ENCODE results near the gene LYZL1.

LYZL1 gene

DNA sequence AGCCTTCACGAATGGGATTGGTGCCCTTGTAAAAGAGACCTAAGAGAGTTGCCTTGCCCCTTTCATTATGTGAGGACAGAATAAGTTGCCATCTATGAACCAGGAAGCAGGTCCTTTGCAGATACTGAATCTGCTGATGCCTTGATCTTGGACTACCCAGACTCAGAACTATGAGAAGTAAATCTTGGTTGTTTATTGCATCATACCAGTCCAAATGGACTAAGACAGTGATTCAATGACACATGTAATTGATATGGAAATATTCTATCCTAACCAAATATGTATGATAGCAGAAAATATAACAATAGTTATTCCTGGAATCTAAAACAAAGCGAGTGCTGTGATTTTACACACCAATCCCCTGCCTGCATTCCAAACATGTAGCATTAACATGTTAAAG, 17.0 kb upstream of the LYZL1 start:
- TF ChIP-seq, protein P1, sequence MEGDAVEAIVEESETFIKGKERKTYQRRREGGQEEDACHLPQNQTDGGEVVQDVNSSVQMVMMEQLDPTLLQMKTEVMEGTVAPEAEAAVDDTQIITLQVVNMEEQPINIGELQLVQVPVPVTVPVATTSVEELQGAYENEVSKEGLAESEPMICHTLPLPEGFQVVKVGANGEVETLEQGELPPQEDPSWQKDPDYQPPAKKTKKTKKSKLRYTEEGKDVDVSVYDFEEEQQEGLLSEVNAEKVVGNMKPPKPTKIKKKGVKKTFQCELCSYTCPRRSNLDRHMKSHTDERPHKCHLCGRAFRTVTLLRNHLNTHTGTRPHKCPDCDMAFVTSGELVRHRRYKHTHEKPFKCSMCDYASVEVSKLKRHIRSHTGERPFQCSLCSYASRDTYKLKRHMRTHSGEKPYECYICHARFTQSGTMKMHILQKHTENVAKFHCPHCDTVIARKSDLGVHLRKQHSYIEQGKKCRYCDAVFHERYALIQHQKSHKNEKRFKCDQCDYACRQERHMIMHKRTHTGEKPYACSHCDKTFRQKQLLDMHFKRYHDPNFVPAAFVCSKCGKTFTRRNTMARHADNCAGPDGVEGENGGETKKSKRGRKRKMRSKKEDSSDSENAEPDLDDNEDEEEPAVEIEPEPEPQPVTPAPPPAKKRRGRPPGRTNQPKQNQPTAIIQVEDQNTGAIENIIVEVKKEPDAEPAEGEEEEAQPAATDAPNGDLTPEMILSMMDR (IDR thresholded peaks at IDR 0.05), result no peak
- no peak overlapping the region for H3K27ac ChIP-seq
- DNase-seq (ENCODE audit: low spot score), result no peak
- H3K4me3 ChIP-seq, result no peak overlapping the region

DNA sequence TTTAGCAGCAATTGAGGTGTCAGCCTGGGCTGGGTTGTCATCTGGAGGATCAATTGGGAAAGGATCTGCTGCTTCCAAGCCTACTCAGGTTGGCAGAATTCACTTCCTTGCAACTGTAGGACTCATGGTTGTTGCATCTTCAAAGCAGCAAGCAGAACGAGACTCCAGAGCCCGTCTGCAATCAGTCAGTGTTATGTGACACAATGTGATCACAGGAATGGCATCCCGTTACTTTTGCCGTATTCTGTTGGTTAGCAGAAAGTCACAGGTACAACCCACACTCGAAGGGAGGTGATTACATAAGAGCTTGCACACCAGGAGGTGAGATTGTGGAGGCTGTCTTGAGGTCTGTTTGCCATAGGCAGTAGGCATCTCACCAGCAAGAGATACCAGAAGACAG, 15.4 kb upstream of the LYZL1 start:
- DNase-seq (ENCODE audit: low spot score), result no peak
- TF ChIP-seq, protein P1 (IDR thresholded peaks at IDR 0.05), result no peak
- Histone ChIP-seq H3K27ac (no peak overlapping the region), H3K4me3 (no peak overlapping the region)

GRCh38 chr10:29276251-29276850, 12.5 kb upstream of the LYZL1 start:
- no peak for DNase-seq (ENCODE audit: low spot score)
- Histone ChIP-seq H3K27ac (no peak overlapping the region), H3K4me3 (no peak overlapping the region)
- TF ChIP-seq, protein P1 (IDR thresholded peaks at IDR 0.05), result no peak

- no peak for DNase-seq (ENCODE audit: low spot score)
- TF ChIP-seq, protein P1 (IDR thresholded peaks at IDR 0.05), result no peak
- Histone ChIP-seq H3K27ac (no peak overlapping the region), H3K4me3 (no peak overlapping the region)
Measured at GRCh38 chr10:29277296-29277695, 11.6 kb upstream of the LYZL1 start.

DNA sequence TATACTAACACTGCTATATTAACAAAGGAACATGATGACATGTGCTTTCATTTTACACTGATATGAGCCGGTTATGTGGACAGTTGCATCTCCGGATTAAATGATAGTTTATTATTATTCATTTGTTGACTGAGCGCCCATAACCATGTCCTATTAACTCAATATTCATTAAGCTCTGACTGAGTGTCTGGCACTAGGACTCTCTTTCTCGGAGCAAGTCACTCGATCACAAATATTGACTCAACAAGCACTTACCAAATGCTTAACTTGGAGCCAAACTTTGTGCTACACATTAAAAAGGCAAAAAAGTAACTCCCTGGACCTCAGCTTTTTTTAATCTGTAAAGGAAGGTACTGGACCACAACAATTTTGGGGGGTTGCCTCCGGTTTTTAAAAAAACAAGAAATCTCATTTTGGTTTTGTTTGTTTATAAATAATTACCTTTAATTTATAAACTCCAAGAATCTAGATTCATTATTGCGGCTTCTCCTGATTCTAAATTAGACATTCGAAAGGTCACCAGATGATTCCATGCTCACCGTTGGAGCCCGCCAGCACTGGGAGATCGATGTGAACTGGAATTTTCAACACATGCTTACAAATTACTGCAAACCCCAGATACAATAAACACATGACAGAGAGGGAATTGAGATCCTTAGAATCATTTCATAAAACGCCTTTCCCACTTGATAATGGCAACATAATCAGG, 8.9 kb upstream of the LYZL1 start:
- no peak overlapping the region for H3K27ac ChIP-seq
- no peak for DNase-seq (ENCODE audit: low spot score)
- H3K4me3 ChIP-seq, result no peak overlapping the region
- TF ChIP-seq, protein P1 (IDR thresholded peaks at IDR 0.05), result no peak

DNA sequence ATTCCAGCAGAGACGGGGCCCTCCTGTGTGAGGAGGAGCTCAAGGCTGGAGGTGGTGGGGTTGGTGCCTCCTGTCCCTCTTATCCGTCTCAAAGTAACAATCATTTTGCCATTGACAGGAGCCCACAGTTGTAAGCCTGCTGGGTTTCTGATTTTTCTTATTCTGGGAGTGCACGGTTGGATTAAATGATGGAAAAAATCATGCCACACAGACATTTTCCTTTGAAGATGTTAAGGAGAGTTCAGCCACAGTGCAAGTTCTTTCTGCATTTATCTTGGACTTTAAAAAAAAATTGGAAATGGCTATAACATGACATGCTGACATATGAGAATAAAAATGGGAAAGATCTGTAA, 8.4 kb upstream of the LYZL1 start:
- no peak for DNase-seq (ENCODE audit: low spot score)
- no peak overlapping the region for H3K4me3 ChIP-seq
- TF ChIP-seq, protein P1 (IDR thresholded peaks at IDR 0.05), result no peak

DNA sequence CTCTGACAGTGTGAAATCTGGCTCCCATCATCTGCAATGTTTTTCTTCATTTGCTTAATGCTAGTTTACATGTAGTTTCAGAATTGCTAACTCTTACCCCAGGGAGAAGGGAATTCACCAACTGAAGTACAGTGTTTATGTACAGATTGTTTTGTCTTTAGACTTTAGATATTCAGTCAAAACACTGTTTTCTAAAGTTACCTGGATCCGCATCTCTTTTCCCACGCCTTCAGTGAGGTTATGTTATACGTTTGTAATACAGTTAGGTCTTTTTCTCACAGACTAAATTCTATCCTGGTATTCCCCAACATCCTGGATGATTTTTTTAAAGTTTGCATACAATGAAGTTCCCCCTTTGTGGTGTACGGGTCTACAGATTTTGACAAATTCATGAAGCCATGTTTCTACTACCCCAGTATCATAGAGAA, 3.2 kb upstream of the LYZL1 start:
- DNase-seq (ENCODE audit: low spot score), result no peak
- TF ChIP-seq, protein P1 (IDR thresholded peaks at IDR 0.05), result no peak
- H3K27ac ChIP-seq, result no peak overlapping the region
- no peak overlapping the region for H3K4me3 ChIP-seq

More for the DNA sequence above, 8.4 kb upstream of the LYZL1 start:
- no peak overlapping the region for H3K27ac ChIP-seq
